Activated T-cell treated with anti-CD3 and anti-CD28 coated beads for 4 hours (primary cell): ENCODE data around the gene NAT14.

Experiments used
- DNase-seq: peaks from one replicate; pipeline ENCODE4 v3.0.0-alpha.2; 2020

The NAT14 gene

GRCh38 chr19:55453511-55454260 lies 31.3 kb upstream of the NAT14 start:
- DNase-seq: no peak

DNA sequence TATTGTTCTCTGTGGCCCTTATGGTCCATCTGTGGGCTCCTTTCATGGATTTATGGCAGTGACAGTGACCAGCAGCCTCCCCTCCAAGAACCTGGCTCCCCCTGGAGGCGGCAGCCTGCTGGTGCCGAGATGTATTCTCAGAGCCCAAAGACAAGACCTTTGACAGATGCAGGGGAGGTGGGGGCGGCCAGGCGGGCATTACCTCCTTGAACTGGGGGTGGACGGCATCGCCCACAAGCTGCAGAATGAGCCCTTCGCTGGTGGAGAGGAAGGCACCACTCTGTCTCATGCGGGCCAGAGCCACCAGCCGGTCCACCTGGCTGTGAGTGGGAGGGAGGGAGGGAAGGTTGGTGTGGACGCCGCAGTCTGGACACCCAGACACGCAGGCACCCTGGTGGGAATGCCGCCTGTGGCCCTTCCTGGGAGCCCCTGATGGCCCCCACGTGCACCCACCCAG lies 30.2 kb upstream of the NAT14 start:
- peak; percentile 29 for DNase-seq

DNA sequence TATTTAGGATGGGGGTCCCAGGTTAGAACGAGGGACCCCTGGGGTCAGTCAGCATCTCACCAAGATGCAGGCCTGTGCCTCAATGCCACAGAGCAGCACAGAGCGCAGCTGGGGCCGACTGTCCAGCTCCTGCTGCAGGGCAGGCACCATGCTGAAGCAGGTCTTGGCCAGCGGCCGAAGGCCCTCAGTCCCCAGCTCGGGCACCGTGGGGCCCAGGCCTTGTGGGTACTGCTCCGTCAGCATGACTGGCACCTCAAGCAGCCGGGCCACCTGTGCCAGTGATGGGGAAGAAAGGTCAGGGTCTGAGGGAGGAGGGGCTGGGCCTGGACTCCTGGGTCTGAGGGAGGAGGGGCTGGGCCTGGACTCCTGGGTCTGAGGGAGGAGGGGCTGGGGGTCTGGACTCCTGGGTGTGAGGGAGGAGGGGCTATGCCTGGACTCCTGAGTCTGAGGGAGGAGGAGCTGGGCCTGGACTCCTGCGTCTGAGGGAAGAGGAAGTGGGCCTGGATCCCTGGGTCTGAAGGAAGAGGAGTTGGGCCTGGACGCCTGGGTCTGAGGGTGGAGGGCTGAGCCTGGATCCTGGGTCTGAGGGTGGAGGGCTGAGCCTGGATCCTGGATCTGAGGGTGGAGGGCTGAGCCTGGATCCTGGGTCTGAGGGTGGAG lies 29.3 kb upstream of the NAT14 start:
- DNase-seq: no peak

DNA sequence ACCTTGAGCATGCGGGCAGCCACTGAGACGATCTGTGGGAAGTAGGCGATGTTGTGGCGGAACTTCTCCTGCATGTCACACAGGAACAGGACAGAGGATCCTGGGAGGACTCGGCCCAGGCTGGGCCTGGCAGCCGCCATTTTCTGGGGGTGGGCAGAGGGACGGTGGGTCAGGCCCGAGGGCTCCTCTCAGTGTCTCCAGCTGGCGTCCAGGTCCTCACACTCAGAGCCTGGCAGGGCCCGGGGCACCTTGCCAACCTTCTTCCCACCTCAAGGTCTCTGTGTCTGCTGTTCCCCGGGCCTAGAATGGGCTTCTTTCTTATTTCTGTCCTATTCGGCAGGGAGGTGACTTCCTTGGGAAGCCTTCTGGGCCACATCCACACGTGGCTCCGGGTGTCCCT lies 28.6 kb upstream of the NAT14 start:
- no peak for DNase-seq

GRCh38 chr19:55457683-55458457 lies 27.1 kb upstream of the NAT14 start:
- no peak for DNase-seq

DNA sequence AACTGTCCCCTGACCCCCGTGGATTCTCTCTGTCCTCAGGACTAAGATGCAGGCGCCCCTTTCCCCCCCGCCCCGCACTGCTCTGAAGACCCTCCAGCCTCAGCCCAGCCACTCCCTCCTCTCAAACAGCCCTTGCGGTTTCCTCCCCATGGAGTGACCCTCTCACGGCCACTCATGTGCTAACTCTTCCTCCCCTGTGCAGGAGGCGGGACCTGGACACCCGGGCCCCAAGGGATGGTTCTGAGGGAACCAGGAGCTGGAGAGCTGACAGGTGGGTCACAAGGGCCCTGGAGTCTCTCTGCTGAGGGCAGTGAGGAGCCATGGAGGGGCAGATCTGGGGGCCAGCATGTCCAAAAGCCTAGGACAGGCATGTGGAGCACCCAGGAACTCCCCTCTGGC lies 25.4 kb upstream of the NAT14 start:
- no peak for DNase-seq

- no peak for DNase-seq
These were observed 24.9 kb upstream of the NAT14 start for GRCh38 chr19:55459950-55460657.

GRCh38 chr19:55460670-55461258 lies 24.2 kb upstream of the NAT14 start:
- no peak for DNase-seq

GRCh38 chr19:55461259-55461973 lies 23.6 kb upstream of the NAT14 start, which contains the start of gene ISOC2:
TSS of gene ISOC2 (minus strand) at chr19:55461642. CDS start at chr19:55456486, 5,156 bp downstream.
- peak; percentile 100 for DNase-seq

GRCh38 chr19:55461974-55462626 lies 22.9 kb upstream of the NAT14 start:
- DNase-seq: no peak

- DNase-seq: no peak
These were observed 22.3 kb upstream of the NAT14 start for GRCh38 chr19:55462722-55463121.

GRCh38 chr19:55463583-55464031 lies 21.4 kb upstream of the NAT14 start:
- DNase-seq: no peak

DNA sequence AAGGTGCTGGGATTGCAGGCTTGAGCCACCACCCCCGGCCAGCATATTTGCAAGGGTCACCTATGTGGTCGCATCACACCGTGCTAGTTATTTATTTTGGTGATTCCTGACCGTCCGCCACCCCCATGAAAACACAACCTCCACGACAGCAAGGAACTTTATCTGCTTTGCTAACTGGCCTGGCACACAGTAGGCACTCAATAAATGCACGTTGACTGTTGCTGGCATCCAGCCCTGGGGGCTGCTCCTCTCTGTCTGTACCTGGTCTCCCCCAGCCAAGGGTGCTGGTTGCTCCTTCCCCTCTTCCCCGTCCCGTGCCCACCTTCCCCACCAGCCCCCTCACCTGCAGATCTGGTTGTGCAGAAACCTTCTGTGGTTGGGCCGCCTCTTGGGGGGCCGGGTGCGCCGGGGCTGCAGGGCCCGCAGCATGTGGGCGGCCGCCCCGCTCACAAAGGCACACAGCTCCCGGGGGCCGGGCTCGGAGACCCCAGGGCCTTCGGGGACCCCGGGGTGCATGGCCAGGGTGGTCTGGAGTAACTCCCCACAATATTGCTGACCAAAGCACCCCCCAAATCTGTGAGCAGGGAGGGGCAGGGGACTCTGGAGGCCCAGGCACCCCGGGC lies 20.8 kb upstream of the NAT14 start:
- DNase-seq: no peak

DNA sequence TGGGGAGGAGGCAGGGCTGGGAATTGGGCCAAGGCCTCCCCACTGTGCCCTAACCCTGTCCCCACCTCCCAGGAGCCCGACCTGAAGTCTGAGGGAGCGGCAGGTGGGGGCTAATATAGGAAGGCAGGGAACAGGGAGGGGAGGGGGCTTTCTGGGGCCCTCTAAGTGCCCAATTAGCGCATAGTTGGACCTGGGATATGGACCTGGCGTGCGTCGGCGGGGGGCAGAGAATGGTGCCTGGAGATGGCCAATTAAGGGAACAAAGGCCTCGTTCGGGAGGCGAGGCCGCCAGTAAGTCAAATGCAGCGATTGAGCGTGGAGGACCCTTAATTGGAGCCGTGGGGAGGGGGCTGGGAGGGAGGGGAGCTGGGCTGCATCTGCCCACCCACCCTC lies 20.3 kb upstream of the NAT14 start, which contains the start of gene C19orf85:
Gene C19orf85 (minus strand): TSS at position 90 of the 393 bp plus-strand sequence. CDS start 197 bp downstream, outside the sequence.
- DNase-seq: no peak

- no peak for DNase-seq
These were observed 19.3 kb upstream of the NAT14 start for GRCh38 chr19:55465460-55466240.

DNA sequence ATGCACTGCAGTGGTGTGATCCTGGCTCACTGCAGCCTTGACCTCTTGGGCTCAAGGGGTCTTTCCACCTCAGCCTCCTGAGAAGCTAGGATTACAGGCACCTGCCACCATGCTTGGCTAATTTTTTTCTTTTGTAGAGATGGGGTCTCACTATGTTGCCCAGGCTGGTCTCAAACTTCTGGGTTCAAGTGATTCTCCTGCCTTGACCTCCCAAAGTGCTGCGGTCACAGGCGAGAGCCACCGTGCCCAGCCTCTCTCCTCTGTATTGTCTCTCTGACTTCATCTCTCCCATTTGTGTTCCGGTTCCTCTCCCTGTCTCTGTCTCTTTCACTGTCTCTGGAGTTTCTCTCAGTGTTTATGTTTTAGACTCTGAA lies 18.8 kb upstream of the NAT14 start:
- DNase-seq: no peak

GRCh38 chr19:55467236-55468053 lies 17.5 kb upstream of the NAT14 start:
- DNase-seq: peak; percentile 54

DNA sequence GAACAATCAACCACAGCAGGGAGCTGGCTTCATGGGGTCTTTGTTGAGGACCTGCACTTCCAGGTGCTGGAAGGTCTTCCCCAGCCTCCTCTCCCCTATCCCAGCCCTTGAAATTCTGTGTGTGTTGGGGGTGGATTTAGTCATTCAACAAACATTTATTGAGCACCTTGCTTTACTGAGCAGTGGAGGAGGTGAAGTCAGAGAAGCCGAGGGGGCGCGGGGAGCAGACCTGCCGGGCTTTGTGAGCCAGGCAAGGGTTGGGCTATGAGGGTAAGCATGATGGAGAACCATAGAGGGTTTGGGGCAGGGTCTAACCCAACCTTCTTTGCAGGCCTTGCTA lies 17.0 kb upstream of the NAT14 start:
- DNase-seq: no peak

- DNase-seq: no peak
These were observed 13.7 kb upstream of the NAT14 start for GRCh38 chr19:55471266-55471665.
